ENCODE results near the gene FHAD1.

DNA sequence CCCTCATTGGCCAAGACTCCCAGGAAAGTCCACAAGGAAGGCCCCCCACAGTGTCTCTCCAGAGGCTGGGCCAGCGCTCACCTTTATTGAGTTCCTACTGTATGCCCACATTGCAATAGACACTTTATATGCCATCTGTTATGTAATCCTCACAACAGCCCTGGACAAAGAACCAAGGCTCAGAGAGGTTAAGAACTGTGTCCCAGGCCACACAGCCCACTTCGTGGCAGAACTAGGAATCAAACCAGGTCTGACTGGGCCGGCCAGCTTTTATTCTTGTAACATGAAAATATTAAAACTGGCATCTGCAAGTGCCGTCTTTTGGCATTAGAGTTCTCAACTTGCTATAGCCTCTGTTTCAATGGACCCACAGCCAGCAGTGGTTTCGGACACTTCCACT is 195.7 kb downstream of the FHAD1 start:
- no peak for TF ChIP-seq MEF2B (IDR thresholded peaks at IDR 0.05; ENCODE audit: partially characterized antibody, poor library complexity, severe bottlenecking)
- no peak for TF ChIP-seq PAX5 (IDR thresholded peaks at IDR 0.05; ENCODE audit: borderline replicate concordance, low read depth, low read length)
- TF ChIP-seq STAT3 (IDR thresholded peaks at IDR 0.05; ENCODE audit: low read depth, low read length): no peak
- TF ChIP-seq CHD4 (IDR thresholded peaks at IDR 0.05): no peak
- TF ChIP-seq EZH2 (IDR thresholded peaks at IDR 0.05; ENCODE audit: borderline replicate concordance, control insufficient read depth, low read depth, low read length): no peak
- no peak for TF ChIP-seq ZBED1 (IDR thresholded peaks at IDR 0.05; ENCODE audit: borderline replicate concordance)
- TF ChIP-seq TCF7 (IDR thresholded peaks at IDR 0.05; ENCODE audit: borderline replicate concordance): no peak
- TF ChIP-seq MXI1 (IDR thresholded peaks at IDR 0.05; ENCODE audit: low read depth, low read length): no peak
- TF ChIP-seq, protein P1, sequence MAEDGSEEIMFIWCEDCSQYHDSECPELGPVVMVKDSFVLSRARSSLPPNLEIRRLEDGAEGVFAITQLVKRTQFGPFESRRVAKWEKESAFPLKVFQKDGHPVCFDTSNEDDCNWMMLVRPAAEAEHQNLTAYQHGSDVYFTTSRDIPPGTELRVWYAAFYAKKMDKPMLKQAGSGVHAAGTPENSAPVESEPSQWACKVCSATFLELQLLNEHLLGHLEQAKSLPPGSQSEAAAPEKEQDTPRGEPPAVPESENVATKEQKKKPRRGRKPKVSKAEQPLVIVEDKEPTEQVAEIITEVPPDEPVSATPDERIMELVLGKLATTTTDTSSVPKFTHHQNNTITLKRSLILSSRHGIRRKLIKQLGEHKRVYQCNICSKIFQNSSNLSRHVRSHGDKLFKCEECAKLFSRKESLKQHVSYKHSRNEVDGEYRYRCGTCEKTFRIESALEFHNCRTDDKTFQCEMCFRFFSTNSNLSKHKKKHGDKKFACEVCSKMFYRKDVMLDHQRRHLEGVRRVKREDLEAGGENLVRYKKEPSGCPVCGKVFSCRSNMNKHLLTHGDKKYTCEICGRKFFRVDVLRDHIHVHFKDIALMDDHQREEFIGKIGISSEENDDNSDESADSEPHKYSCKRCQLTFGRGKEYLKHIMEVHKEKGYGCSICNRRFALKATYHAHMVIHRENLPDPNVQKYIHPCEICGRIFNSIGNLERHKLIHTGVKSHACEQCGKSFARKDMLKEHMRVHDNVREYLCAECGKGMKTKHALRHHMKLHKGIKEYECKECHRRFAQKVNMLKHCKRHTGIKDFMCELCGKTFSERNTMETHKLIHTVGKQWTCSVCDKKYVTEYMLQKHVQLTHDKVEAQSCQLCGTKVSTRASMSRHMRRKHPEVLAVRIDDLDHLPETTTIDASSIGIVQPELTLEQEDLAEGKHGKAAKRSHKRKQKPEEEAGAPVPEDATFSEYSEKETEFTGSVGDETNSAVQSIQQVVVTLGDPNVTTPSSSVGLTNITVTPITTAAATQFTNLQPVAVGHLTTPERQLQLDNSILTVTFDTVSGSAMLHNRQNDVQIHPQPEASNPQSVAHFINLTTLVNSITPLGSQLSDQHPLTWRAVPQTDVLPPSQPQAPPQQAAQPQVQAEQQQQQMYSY (CRISPR knock-in tag; IDR thresholded peaks at IDR 0.05): no peak
- no peak for TF ChIP-seq POLR2A (IDR thresholded peaks at IDR 0.05; ENCODE audit: low read depth, low read length)
